Thyroid gland (tissue), 4 donors: ENCODE data around the gene DNAJC13. TPM values are rescaled to one million over a fixed set of nuclear protein-coding genes. Genes with fewer than 3 reads are reported as not detected.

Experiments
- DNase-seq, 2 donors: peaks; one replicate each; pipeline ENCODE4 v3.0.0-alpha.2; 2019
- H3K27ac ChIP-seq, 3 donors: fragments of 200-600 bp; sonication (generic); 1 replicate in 2 of 3; 2 replicates in 1 of 3; pipeline ENCODE4 v1.5.1; 2016 to 2019; ENCODE audit warnings: mild to moderate bottlenecking in 1 of 3, moderate library complexity in 1 of 3
- H3K27me3 ChIP-seq: fragments of 200-600 bp; sonication (generic); one replicate; pipeline ENCODE4 v1.5.1; 2019
- H3K36me3 ChIP-seq, 2 donors: fragments of 200-600 bp; sonication (generic); one replicate each; pipeline ENCODE4 v1.5.1; 2016 to 2019
- H3K4me1 ChIP-seq, 2 donors: fragments of 200-600 bp; sonication (generic); one replicate each; pipeline ENCODE4 v1.5.1; 2017 to 2019
- H3K4me3 ChIP-seq, 3 donors: fragments of 200-600 bp; sonication (generic); replicated peaks in 1 of 3; 1 replicate in 2 of 3; 2 replicates in 1 of 3; pipeline ENCODE4 v1.5.1; 2016; ENCODE audit warnings: mild to moderate bottlenecking in 1 of 3
- H3K9me3 ChIP-seq: fragments of 200-600 bp; sonication (generic); one replicate; pipeline ENCODE4 v1.5.1; 2017
- CTCF ChIP-seq, 6 experiments: fragments of 200-600 bp in 3 of 6; fragments of 450-650 bp in 3 of 6; sonication (generic) in 3 of 6; IDR thresholded peaks; one replicate each; pipeline ENCODE4 v1.5.1; 2016 to 2019; ENCODE audit warnings: antibody characterized with exemption in 6 of 6, mild to moderate bottlenecking in 2 of 6, inconsistent platforms in 1 of 6, moderate library complexity in 1 of 6
- POLR2A ChIP-seq, 2 donors: fragments of 450-650 bp; IDR thresholded peaks; one replicate each; pipeline ENCODE4 v1.6.1; 2017; ENCODE audit warnings: antibody characterized with exemption in 2 of 2, mild to moderate bottlenecking in 2 of 2, moderate library complexity in 1 of 2
- WGBS, 2 donors: methylation state at CpG; one replicate each; pipeline ENCODE4 v1.1.5; 2017; 5-methylcytosine and 5-hydroxymethylcytosine counted together
- intact Hi-C: fragments of 100-400 bp; cut with DNase I; formaldehyde crosslinking; loops from one replicate; pipeline ENCODE4 v1.15.1; 2023
- total RNA-seq, 4 donors: library from RNA; depleted of rRNA; stranded (reverse); fragments of >200 nt; gene quantifications; one replicate each; pipeline ENCODE4 v1.2.3, GENCODE V29; 2016

Gene DNAJC13
- total RNA-seq, 4 donors from 2014 or later: 47.3 to 56.6 (median 50.4) TPM

GRCh38 chr3:132488151-132488550, 70.8 kb downstream of the DNAJC13 start:
- 87 to 93% methylated on average over 2 of the region's 2 CpGs for WGBS, 2 donors
- Histone ChIP-seq H3K4me1 (no peaks in the 10 kb centered on the region), H3K9me3 (no peaks in the 10 kb centered on the region), H3K36me3 (peaks cover 11 to 17% of the 10 kb centered on the region in 2 donors), H3K4me3 (no peak overlapping the region), H3K27me3 (no peaks in the 10 kb centered on the region), H3K27ac (no peak overlapping the region)
- TF ChIP-seq CTCF (IDR thresholded peaks at IDR 0.05): no peak
- no peak for TF ChIP-seq POLR2A (IDR thresholded peaks at IDR 0.05)
- intact Hi-C loops: no loop called here
- no peak for DNase-seq

- TF ChIP-seq POLR2A (IDR thresholded peaks at IDR 0.05): no peak
- no peak for TF ChIP-seq CTCF (IDR thresholded peaks at IDR 0.05)
Observed at GRCh38 chr3:132499071-132499470, 81.8 kb downstream of the DNAJC13 start.

GRCh38 chr3:132503559-132503958, 86.3 kb downstream of the DNAJC13 start:
- WGBS, 2 donors: 89 to 97% methylated on average over 1 of the region's 1 CpG
- no peaks in the 10 kb centered on the region for H3K9me3 ChIP-seq
- H3K27me3 ChIP-seq: no peaks in the 10 kb centered on the region
- H3K36me3 ChIP-seq: peaks cover 40 to 56% of the 10 kb centered on the region in 2 donors
- intact Hi-C loops: no loop called here
- H3K27ac ChIP-seq: no peak overlapping the region
- no peak overlapping the region for H3K4me3 ChIP-seq
- no peaks in the 10 kb centered on the region for H3K4me1 ChIP-seq
- DNase-seq: no peak
- no peak for TF ChIP-seq CTCF (IDR thresholded peaks at IDR 0.05)
- TF ChIP-seq POLR2A (IDR thresholded peaks at IDR 0.05): no peak

More at GRCh38 chr3:132499071-132499470, 81.8 kb downstream of the DNAJC13 start:
- WGBS, 2 donors: 99 to 100% methylated on average over 3 of the region's 3 CpGs
- no peak overlapping the region for H3K4me3 ChIP-seq
- H3K4me1 ChIP-seq: no peaks in the 10 kb centered on the region
- peaks cover 42 to 69% of the 10 kb centered on the region in 2 donors for H3K36me3 ChIP-seq
- intact Hi-C loops: no loop called here
- no peak for DNase-seq
- H3K27ac ChIP-seq: no peak overlapping the region
- H3K9me3 ChIP-seq: no peaks in the 10 kb centered on the region
- H3K27me3 ChIP-seq: no peaks in the 10 kb centered on the region

- Histone ChIP-seq H3K27ac (no peak overlapping the region), H3K4me1 (no peaks in the 10 kb centered on the region), H3K4me3 (no peak overlapping the region), H3K36me3 (peaks cover 37 to 57% of the 10 kb centered on the region in 2 donors), H3K9me3 (no peaks in the 10 kb centered on the region), H3K27me3 (no peaks in the 10 kb centered on the region)
- TF ChIP-seq CTCF (IDR thresholded peaks at IDR 0.05) (no peak), POLR2A (IDR thresholded peaks at IDR 0.05) (no peak)
- intact Hi-C loops: no loop called here
- DNase-seq: no peak
Observed at GRCh38 chr3:132504375-132504933, 87.2 kb downstream of the DNAJC13 start.

GRCh38 chr3:132507657-132508056, 90.4 kb downstream of the DNAJC13 start:
- intact Hi-C loops: no loop called here
- no peaks in the 10 kb centered on the region for H3K4me1 ChIP-seq
- TF ChIP-seq CTCF (IDR thresholded peaks at IDR 0.05) (no peak), POLR2A (IDR thresholded peaks at IDR 0.05) (no peak)
- no peak for DNase-seq
- H3K4me3 ChIP-seq: no peak overlapping the region
- no peaks in the 10 kb centered on the region for H3K9me3 ChIP-seq
- peaks cover 17 to 37% of the 10 kb centered on the region in 2 donors for H3K36me3 ChIP-seq
- no peak overlapping the region for H3K27ac ChIP-seq
- no peaks in the 10 kb centered on the region for H3K27me3 ChIP-seq
- WGBS, 2 donors: 94% methylated on average over 4 of the region's 4 CpGs
